Non-pigmented ciliary epithelial cell (primary cell): ENCODE results near the gene CSNK1D.
"Not testable (repeated sequence)": the region's sequence is repeated elsewhere in the genome, so short reads cannot be mapped to it uniquely, and the experiment has no call there.

ENCODE experiments used
- DNase-seq: peaks from one replicate; pipeline ENCODE4 v3.0.0-alpha.2; 2010; ENCODE audit warnings: low read depth

Gene CSNK1D

GRCh38 chr17:82213251-82214011 lies 60.1 kb downstream of the CSNK1D start:
- peak; percentile 36 for DNase-seq

DNA sequence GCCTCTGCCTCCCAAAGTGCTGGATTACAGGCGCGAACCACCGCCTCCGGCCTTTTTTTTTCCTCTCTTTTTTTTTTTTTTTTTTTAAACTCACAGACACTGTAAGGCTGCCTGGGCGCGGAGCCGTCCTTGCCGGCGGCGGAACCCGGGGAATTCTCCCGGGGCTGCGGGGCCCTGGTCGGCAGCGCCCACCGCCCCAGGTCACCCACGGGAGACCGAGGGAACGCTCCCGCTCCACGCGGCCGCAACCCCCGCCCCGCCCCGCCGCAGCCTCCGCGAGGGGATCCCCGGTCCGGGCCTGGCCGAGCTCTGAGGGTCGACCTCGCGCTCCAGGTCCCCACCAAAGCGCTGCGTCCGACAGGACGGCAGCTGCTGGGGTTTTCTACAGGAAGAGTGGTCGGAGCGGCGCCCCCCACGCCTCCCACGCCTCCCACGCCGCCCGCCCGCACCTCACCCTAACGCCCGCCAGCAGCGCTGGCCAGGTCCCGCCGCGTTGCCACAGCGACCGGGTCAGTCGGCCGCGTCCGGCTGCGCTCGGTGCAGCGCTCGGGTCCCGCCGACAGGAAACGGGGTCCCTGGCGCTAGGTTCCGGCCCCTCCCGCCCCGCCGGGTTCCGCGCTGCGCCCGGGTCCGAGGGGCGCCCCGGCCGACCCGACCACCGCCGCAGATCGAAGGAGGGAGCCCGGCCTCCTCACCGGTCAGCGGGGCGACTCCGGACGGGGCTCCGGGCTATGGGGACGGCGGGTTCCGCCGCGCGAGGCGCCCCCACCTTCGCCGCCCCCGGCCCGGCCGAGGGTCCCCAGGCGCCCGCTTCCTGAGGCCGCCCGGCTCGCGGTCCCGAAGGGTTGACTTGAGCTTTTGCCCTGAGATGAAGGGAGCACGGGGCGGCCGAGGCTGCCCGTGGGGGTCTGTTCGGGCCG lies 60.9 kb downstream of the CSNK1D start, which contains the start of gene CCDC57:
Gene CCDC57, minus strand, starts transcription at position 512 of the 920 bp plus-strand sequence. CDS start 10,898 bp downstream, outside the sequence.
- DNase-seq: no peak

- not testable (repeated sequence) for DNase-seq
Observed at GRCh38 chr17:82210655-82211054, 62.8 kb downstream of the CSNK1D start.

DNA sequence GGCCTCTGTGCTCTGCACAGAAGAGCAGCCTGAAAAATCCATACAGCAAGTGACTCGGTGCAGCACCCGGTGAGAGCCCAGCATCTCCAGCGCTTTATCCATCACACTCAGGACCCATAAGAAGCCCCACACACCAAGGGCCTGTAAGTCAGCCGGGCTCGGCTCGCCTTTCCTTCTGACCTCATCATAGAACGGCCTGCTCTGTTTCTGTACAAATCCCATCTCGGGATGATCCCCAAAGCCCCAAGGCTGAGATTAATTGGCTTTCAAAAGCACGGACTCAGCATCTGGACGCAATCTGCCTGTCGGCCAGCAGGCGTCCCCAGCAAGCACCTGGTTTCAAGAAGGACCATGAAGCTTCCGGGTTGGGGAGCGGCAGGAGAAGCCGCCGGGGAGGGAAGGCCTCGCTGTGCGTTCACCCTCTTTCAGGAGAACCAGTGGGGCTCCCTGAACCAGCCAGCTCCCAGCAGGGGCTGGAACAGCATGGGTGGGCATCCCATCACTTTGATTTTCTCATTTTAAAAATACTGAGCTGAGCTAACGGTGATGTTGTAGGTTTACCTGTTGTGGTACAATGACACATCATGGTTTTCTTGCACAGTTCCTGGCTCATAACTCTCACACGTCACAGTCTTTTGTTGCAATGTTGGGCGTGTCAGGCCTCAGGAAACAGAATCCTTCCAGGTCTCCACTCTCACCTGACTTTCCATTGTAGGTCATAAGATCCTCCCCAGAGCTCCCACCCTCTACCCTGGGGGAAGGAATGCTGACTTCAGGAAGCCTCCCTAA lies 67.6 kb downstream of the CSNK1D start:
- DNase-seq: peak; percentile 54

- peak; percentile 49 for DNase-seq
Observed at GRCh38 chr17:82204831-82205719, 68.4 kb downstream of the CSNK1D start.

DNA sequence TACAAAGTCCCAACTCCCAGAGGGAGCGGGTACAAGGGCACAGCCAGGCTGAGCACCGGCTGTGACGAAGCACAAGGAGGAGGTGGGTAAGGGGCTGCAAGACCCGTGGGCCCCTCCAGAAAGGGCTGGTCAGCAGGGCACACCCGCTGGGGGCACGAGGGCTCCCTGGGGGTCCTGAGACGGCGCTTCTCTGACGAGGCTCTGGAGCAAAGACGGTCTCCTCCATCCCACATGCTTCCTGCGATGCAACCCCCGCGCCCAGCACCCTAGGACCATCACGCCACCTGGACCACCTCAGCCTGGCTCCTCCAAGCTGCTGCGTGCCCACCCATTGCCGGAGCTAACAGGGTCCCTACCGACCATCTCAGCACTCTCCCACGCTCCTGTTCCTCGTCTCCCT lies 69.6 kb downstream of the CSNK1D start:
- DNase-seq: no peak

DNA sequence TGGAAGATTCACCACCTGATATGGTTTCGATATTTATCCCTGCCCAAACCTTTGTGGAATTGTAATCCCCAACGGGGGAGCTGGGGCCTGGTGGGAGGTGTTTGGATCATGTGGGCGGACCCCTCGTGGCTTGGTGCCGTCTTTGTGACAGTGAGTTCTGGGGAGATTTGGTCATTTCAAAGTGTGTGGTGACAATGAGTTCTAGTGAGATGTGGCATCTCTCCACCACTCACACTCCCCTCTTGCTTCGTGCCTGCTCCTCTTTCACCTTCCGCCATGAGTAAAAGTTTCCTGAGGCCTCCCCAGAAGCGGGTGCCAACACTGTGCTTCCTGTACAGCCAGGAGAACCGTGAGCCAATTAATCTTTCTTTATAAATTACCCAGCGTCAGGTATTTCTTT lies 70.5 kb downstream of the CSNK1D start:
- DNase-seq: no peak

DNA sequence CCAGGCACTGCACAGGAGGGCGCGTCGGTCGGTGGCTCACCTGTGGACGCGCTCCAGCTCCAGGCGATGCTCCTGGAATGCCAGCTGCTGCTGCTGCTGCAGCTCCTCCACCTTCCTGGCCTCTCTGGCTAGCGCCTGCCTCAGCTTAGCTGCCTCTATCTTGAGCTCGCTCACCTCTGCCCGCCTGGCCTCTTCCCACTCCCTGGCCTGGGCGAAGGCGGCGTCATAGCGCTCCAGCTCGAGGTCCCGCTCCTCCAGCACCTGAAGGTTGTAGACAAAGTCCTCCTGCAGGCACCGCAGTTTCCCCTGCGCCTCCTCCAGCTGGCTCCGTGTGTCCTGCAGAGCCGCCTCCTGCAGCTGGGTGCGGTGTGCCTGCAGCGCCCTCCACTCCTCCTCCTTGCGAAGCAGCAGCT lies 72.0 kb downstream of the CSNK1D start:
- no peak for DNase-seq

DNA sequence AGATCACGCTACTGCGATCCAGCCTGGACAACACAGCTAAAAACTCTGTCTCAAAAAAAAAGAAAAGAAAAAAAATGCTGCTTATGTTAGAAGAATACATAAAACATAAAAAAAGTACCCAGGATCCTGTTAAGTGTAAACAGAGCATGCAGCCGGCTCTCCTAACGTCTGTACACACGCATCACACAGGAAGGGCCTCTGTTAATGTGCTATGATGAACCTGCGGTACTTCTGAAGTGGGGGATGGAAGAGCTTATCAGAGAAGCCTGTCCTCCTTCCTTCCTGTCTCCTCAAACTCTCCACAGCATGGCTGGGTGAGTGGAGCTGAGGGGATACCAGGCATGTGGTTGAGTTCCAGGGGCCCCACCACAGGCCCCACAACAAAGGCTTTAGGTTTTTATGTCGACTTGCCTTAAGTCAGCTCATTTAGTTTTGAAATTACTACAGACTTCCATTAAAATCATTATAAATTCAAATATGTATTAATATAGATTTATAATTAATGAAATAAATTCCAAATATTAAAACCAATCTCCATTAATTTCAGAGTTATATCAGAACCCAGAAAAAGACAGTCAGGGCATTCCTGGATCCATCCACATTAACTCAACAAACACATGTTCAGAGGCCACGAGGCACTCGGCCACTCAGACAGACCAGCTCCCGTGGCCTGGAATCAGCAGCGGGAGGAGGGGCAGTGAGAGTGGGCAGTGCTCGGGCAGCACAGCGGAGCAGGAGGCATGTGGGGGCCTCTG lies 72.6 kb downstream of the CSNK1D start:
- no peak for DNase-seq

DNA sequence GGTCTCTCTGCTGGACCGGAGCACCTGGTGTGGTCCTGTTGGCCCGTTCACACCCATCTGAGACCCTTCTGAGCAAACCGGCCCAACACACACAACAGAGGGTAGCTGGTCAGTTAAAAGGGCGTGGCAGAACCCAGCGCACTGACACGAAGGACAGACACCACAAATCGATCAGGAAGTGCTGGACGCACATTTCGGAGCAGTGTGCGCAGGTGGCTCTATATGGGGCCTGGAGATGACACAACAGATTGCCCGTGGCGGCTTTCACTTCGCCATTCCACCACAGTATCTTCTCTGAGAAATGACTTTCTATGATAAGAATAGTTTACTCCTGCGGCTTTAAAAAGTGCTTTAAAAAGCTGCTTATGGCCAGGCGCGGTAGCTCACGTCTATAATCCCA lies 73.4 kb downstream of the CSNK1D start:
- DNase-seq: no peak

GRCh38 chr17:82199496-82199895 lies 74.0 kb downstream of the CSNK1D start:
- DNase-seq: no peak

GRCh38 chr17:82198092-82198491 lies 75.4 kb downstream of the CSNK1D start:
- DNase-seq: no peak

GRCh38 chr17:82195675-82196672 lies 77.5 kb downstream of the CSNK1D start:
- DNase-seq: no peak

DNA sequence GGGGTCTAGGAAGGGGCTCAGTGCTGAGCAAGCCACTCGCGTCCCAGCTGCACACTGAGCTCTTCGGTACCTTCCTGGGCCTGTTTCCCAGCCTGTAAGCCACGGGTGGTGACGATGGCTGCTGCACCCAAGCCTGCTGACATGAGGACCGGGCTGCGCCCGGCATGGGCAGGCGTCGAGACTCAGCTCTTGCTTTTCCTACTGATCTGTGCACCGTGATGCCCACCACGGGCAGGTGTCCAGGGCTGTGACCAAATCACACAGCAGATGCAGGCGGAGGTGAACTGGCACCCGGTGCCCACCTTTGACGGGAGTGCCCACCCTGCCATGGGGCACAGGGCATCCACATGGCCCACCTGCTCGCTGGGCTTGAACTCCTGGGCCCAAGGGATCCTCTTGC lies 78.7 kb downstream of the CSNK1D start:
- DNase-seq: no peak

DNA sequence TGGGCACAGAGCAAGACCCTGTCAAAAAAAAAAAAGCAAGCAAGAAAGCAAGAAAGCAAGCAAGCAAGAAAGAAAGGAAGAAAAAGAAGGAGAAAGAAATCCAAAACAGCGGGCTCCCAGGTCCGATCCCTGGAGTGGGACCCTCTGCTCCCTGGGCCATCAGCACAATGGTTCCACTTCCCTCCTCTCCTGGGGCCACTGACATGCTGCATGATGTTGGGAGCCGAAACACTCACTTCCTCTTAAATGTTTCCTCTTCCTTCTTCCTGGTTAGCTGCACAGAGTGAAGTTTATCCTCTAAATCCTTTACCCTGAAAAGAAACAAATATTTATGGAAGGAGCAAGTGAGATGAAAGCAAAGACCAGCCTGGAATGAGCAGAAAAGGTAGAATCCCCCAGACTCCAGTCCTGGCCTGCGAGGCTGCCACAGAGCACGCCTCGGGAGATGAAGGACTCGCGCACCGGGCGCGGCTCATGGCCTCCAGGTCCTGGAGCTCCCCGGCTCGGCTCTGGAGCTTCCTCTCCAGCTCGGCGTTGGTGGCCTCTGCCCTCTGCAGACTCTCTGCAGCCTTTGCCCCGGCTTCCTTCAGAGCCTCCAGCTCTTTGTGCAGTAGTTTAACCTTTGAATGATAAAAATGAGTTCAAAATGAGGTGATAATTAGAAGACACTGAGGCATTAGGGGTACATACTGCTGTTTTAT lies 79.8 kb downstream of the CSNK1D start:
- DNase-seq: no peak

DNA sequence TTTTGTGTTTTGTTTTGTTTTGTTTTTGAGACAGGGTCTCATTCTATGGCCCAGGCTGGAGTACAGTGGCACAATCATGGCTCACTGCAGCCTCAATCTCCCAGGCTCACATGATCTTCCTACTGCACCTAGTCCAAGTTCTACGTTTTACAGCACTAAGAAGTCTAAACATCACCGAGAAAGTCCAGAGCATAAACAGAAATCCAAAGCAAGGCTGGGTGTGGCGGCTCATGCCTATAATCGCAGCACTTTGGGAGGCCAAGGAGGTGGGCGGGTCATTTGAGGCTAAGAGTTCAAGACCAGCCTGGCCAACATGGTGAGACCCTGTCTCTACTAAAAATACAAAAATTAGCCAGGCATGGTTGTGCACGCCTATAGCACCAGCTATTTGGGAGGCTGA lies 80.5 kb downstream of the CSNK1D start:
- not testable (repeated sequence) for DNase-seq
